Measurements from ENCODE around the gene COX18. TPM values are rescaled to one million over a fixed set of nuclear protein-coding genes. Genes with fewer than 3 reads are reported as not detected.

The COX18 gene
- total RNA-seq, 2 donors from 2014 or later = 13.8 to 15.5 TPM

DNA sequence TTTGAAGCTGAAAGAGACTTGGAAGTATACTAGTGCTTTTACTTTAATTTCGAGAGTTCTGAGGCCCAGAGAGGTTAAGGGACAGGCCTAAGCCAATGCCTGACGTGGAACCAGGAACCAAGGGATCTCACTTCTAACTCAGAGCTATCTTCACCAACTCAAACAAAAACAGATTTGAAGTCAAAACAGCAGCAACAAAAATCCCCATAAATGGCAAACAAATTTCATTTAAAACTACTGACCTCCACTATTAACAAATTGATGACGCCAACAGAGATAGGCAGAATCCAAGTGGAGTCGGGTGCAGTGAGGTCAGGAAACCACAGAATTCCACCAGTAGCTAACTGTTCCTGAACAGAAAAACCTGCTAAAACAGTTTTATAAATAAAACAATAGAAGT, 5.0 kb downstream of the COX18 start:
- intact Hi-C loops (cut with DNase I) = no loop called here
- DNase-seq (no peak), ATAC-seq (no peak)

DNA sequence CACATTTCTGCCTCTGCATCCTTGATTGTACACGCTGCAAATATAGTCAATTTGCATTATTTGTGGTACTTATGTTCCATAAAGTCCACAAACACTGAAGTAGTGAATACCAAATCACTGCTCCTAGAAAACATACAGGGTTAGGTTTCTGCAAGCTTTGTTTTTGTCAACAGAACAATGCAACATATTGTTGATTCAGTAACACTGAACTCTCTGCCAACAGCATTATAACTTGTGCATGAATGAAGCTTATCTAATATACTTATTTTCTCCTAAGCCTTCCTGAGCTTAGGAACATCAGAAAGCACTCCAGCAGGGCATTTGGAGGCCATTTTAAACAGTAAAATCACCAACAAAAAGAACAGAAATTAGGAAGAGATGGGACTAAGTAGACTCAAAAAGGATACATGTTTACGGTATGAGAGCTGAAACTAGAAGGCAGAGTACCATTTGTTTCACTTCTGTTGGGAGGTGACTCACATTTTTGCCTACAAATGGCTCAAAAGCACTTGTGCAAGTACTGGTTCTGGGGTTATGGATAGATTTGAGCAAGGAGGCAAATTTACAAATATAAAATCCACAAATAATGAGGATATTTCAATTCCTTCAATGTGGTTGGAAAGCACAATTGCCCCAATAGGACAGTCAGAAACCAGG, 14.1 kb downstream of the COX18 start:
- intact Hi-C loops (cut with DNase I) = no loop called here
- ATAC-seq (no peak), DNase-seq (no peak)

DNA sequence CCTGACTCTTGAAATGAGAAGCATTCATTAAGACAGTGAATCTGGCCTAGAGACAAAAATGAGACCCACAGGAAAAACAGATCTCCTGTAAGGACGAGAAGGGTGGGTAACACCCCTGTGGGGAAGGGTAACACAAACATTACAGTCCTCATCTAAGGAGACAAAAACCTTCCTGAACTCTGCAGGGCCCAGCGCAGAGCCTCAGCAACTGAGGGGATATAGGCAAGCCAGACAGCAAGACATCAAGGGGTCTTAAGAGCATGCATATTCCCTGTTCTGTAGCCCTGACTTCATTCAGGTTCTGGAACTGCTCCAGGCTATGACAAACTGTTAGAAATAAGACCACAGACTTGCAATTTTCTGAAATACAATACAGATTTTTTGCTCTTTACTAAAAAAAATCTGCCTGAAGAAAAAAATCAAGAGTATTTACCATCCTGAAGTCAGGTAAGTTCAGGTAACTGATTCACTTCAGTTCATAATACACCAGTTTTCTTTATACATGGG, 15.5 kb downstream of the COX18 start:
- no peak for DNase-seq
- no peak for ATAC-seq

DNA sequence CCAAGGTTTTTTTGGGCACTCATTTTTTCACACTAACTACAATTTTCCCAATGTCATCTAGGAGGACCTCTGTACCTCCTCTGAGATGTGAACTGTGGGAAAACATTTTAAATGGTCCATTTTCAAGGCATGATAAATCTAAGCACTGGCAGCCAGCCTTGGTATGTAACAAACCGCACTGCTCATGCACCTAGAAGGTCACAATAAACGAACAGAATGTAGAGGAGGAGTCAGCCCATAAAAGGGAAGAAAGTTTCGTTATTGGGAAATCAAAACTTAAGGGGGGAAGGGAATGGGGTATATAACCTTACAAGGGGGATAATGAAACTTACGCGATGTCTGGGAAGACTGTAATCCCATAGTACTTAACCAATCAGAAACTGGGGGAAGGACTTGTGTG, 16.4 kb downstream of the COX18 start:
- ATAC-seq (no peak), DNase-seq (no peak)
- intact Hi-C loops (cut with DNase I) = no loop called here

More for the DNA sequence above, 15.5 kb downstream of the COX18 start:
- intact Hi-C loops (cut with DNase I) = no loop called here

DNA sequence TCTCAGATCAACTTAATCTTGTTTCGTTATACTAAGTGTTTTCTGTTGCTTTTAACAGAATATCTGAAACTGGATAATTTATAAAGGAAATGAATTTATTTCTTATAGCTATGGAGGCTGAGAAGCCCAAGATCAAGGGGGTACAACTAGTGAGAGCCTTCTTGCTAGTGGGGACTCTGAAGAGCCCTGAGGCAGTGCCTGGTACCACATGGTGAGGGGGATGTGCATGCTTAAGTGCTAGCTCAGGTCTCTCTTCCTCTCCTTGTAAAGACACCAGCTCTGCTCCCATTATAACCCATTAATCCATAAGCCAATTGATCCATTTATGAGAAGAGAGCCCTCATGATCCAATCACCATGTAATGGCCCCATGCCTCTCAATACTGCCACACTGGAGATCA, 17.9 kb downstream of the COX18 start:
- intact Hi-C loops (cut with DNase I) = no loop called here
- no peak for ATAC-seq
- no peak for DNase-seq

DNA sequence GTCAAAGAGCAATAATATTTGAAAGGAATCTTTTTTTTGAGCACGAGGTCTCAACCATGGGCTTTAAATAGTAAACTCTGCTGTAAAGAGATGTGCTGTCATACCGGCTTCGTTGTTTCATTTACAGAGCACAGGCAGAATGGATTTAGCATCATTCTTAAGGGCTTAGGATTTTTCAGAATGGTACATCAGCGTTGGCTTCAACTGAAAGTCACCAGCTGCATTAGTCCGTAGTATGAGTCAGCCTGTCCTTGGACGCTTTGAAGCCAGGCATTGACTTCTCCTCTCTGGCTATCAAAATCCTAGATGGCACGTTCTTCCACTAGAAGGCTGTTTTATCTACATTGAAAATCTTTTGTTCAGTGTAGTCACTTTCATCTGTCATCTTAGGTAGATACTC, 23.6 kb downstream of the COX18 start:
- DNase-seq (no peak), ATAC-seq (no peak)
- intact Hi-C loops (cut with DNase I) = no loop called here

DNA sequence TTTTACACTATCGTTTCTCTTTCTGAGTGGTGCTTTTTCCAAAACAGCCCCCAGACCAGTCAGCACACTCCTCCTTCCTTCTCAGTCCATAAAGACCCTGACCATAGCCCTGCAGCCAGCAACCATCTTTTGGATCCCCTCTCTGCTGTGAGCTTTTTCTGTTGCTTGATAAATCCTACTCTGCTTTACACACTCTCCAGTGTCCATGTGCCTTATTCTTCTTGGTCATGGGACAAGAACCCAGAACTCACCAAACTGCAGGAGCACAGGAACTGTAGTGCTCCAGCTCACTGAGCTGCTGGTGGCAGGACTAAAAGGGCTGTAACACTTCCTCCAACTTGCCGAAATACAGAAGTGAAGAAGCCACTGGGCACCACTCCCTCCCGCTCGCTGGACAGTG, 32.5 kb downstream of the COX18 start:
- ATAC-seq (no peak), DNase-seq (no peak)
- intact Hi-C loops (cut with DNase I) = no loop called here

DNA sequence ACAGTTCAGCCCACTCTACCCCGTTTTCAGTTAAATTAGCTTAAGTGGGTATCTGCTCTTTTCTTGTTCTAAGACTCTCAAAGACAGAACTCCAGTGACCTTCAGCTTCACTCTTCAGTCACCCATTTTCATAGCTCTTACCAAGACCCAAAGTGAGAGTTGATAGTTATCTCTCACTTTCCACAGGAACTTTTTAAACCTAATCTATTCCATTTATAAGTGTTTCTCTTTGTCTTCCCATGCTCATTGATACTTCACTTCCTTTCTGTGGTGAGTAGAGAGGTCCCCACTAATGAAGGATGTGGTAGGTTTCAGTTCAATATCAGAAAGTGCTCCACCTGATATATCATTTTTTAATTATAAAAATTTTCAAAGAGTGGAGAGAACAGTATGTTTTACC, 33.4 kb downstream of the COX18 start:
- intact Hi-C loops (cut with DNase I) = no loop called here
- DNase-seq (no peak), ATAC-seq (no peak)

DNA sequence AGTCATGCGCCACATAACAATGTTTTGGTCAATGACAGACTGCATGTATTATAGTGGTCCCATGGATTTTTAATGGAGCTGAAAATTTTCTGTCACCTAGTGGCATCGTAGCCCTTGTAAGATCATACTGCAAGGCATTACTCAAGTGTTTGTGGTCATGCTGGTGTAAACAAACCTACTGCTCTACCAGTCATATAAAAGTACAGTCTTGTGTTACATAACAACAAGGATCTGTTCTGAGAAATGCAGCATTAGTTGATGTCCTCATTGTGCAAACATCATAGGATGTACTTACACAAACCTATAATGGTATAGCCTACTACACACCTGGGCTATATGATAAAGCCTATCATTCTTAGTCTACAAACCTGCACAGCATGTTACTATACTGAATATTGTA, 34.6 kb downstream of the COX18 start:
- ATAC-seq (no peak), DNase-seq (no peak)
- intact Hi-C loops (cut with DNase I) = no loop called here

DNA sequence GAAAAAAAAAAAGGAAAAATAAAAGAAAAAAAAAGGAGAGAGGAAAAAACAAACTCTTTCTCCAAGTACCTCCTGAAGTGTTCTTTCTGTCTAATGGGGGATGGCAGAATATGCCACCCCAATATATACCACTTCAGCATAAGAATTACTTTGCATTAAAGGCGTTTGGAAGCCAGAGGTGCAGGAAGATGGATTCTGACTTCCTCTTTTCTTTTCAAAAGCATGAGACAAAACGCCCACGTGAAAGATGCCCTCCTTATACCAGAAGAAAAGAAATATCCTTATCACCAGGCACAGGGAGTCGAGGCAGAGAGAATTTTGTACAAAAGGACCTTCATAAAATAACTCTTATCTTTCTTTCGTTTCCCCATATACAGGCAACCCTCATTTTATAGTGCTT, 40.9 kb downstream of the COX18 start:
- no peak for ATAC-seq
- DNase-seq = no peak
- intact Hi-C loops (cut with DNase I) = loop anchor here in 1 of 2 donors (10.0 kb wide), 1 partner anchor 524 kb away; no protein-coding TSS in a partner anchor

DNA sequence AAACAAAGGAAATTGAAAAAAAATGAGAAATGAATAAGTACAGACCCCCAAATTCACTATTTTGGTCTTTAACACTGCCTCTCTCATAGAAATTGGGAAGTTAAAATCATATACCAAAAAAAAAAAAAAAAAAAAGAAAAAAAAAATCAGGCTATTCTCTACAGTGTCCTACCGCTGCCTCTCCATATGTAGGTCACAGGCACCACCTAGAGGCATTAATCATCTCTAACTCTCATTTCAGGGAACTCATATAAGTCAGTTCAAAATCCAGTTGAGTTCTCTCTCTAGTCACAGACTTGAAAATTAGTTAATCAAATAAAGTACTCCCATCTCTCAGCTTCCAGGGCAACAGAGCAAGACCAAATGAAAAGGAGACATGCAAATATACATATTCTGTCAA, 47.9 kb downstream of the COX18 start:
- DNase-seq (no peak), ATAC-seq (peak in 1 of 2 donors; percentile 50)
- intact Hi-C loops (cut with DNase I) = loop anchor here (5.0 to 10.0 kb wide), 2 partner anchors 517 to 694 kb away; no protein-coding TSS in a partner anchor

DNA sequence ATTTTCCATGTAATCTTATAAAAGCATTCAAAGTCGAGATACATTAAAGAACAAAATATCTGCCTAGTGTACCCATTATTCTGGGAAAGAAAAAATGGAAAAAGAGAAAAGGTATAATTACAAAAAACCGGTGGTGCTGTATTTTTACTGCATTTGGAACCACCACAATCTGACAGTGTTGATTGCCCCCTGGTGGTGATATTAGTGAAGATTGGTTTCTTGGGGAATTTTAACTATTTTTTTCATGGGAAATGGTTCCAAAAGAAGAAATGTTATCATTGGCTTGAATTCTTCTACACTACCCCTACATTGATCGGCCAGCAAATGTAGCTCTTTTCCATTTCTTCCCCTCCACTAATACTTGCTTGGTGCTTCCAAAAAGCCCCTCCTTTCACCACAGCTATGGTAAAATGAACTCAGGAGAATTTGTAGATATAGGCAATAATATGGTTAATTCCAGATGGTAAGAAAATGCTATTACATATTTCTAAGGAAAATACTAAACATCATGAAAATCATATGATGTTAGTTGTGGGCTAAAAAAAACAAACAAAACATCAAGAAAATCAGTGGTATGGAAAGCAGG, 50.0 kb downstream of the COX18 start:
- intact Hi-C loops (cut with DNase I) = loop anchor here (2.0 to 10.0 kb wide), 5 partner anchors 315 to 725 kb away; no protein-coding TSS in a partner anchor
- ATAC-seq (no peak), DNase-seq (no peak)

DNA sequence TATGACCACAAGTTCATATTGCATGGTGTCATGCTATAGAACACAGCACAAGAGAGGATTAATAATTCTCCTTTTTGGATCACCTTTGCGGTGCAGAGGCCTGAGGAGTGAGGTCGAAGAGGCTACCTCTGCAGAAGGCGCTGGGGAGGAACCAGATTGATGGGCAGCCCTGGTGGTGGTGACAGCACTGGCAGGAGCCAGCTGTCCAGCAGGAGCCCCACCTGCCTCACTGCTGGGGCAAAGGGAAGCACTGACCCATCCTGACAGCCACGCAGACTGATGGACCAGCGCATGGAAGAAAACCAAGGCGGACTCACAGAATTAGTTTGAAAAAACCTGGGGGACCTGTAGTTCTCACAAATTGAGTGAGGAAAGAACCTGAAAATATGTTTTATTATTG, 50.9 kb downstream of the COX18 start:
- DNase-seq (no peak), ATAC-seq (no peak)
- intact Hi-C loops (cut with DNase I) = loop anchor here in 1 of 2 donors (2.0 to 10.0 kb wide), 3 partner anchors 314 to 724 kb away; no protein-coding TSS in a partner anchor

DNA sequence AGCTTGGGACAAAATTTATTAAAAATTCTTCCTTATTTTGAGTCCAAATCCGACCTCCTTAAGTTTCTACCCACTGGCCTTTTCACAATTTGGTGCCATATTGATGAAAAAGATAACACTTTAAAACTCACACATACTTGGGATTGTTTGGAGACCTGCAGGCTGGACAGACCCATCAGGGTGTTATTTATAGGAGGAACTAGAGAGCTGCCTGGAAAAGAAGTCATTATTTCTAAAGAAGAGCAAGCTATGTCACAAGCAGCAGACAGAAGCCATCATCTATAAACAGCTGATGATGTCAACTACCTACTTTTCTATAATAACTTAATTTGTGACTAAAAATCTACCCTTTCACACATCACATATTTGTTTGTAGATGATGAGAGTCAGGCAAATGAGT, 56.2 kb downstream of the COX18 start:
- no peak for ATAC-seq
- intact Hi-C loops (cut with DNase I) = loop anchor here in 1 of 2 donors (10.0 kb wide), 2 partner anchors 309 to 719 kb away; no protein-coding TSS in a partner anchor

DNA sequence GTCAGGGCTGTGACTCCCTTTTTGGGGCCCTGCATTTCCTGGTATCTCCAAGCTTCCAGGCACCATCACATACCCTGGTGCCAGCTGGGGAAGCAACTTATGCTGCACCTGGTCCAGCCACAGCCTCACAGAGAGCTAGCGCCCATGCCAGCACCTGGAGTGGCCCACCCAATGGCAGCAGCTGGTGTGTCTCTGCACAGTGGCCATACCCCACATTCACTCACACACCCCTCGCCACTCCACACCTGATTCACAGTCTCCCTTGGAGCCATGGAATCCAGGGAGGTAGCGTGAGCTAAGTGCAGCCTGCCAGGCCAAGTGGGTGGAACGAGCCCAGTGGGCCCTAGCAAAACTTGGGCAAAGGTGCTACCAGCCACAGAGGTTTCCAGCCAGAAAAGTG, 56.8 kb downstream of the COX18 start:
- ATAC-seq (no peak), DNase-seq (no peak)
- intact Hi-C loops (cut with DNase I) = loop anchor here in 1 of 2 donors (10.0 kb wide), 2 partner anchors 308 to 718 kb away; no protein-coding TSS in a partner anchor

More for the DNA sequence above, 56.2 kb downstream of the COX18 start:
- no peak for DNase-seq

DNA sequence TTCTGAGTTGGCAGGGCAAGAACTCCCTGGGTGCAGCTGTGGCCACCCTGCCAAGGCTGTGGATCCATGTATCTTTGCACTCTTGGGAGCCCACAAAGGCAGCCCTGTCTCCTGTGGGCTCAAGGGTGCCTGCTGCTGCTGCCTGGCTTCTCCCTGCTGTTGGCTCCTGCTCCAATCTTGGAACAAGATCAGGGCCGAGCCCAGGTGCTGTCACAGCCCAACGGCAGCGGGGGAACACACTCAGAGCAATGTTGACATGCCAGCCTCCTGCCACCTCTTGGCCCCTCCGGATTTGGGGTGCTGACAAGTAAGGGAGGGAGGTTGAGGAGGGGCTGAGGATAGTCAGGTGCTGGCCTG, 57.9 kb downstream of the COX18 start:
- no peak for DNase-seq
- intact Hi-C loops (cut with DNase I) = loop anchor here in 1 of 2 donors (10.0 kb wide), 2 partner anchors 307 to 717 kb away; no protein-coding TSS in a partner anchor

DNA sequence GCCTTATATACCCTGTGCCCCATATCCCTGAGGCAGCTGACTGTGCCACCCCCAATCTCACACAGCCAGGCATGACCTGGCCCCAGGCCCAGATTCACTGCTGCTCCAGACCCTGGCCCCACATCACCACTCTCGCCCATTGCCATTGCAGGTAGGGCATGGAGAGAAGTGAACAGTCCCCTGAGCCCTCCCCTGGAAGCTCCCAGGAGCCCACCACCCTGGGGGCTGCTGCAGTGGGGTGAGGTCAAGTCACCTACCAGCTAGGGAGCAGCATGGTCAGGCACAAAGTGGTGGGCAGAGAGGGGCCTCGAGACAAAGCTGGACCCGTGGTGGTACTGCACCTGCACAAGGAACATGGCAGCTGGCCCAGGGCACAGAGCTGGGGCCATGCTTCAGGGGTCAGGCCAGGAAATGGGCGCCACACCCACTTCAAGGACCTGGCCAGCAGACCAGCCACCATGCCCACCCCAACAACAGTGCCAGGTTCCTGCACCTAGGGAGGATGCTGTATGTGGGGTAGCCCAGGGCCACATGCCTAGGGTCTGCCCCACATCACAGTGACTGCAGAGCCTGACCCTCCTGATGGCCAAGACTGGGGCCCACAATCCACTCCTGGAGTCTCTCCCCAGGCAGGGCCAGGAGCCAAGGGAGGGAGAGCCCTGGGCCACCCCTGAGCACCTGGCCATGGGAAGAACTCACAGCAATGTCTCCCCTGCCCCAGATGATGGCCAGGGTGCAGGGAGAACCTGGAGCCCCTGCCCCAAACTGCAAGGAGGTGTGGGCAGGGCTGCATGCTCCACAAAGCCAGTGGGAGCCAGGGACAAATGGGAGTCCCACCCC, 58.5 kb downstream of the COX18 start:
- intact Hi-C loops (cut with DNase I) = loop anchor here in 1 of 2 donors (10.0 kb wide), 2 partner anchors 306 to 716 kb away; no protein-coding TSS in a partner anchor
- ATAC-seq (no peak), DNase-seq (no peak)

More for the DNA sequence above, 57.9 kb downstream of the COX18 start:
- no peak for ATAC-seq

DNA sequence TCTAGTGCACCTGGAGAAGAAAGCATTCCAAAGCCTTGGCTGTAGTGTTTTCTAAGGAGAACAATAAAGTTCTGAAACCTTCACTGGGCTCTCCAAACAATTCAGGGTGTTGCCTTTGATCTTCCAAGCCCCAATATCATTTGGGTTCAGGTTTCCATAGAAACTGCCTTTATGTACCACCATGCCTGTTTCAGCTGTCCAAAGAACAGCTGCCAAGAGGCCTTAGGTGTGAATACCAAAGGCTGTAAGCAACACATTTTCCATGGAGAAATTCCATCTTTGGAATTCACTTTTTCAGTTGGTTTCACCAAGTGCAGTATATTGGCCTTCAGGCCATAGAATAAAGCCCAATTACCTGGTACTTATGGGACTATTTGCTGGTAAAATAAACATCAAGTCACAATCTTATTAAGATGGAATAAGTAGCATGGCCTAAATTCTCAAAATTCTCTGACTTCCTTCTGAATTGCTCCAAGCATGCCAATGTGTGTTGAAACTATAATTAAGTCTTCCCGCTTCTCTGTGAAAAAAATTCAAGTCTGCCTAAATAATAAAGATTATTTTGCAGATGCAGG, 61.9 kb downstream of the COX18 start:
- no peak for ATAC-seq
- no peak for DNase-seq
- intact Hi-C loops (cut with DNase I) = no loop called here

DNA sequence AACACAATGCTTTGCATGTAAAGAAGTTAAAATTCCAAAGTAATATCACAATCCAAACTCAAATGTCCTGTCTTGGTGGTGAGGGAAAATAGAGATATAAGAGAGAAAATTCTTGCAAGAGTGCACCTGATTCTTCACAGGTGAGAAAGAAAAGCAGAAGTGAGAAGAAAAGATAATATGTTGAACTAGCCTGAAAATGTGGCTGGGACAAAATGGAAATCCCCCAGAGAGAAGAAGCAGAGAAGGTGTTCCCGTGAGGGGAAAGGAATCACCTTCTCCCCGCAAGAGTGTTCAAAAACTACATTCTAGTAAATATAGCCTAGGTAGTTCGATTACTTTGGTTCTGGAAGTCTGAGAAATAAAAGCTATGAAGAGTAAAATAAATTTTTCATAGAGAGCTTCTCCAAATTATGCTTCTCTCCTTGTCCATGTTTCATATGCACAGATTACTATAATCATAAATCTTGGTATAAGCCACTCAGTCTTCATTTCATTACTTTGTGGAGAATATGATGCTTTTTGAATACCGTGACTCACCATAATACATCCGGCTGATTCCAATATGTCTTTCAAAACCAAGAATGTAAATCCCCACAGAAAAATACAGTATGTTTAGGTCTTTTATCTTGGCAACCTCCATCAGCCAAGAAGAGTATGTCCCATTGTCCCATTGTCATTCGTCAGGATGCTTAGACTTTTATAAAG, 63.1 kb downstream of the COX18 start:
- ATAC-seq (no peak), DNase-seq (no peak)
- intact Hi-C loops (cut with DNase I) = no loop called here

Data from left cardiac atrium (tissue), 4 donors.